HCT116 (cell line): Measurements from ENCODE around the gene TOM1L1.

Source experiments
- EZH2 ChIP-seq: fragments of 200-600 bp; sonication (generic); IDR thresholded peaks from 2 replicates; pipeline ENCODE4 v1.6.1; 2017; ENCODE audit warnings: antibody characterized with exemption, mixed run types
- FOSL1 ChIP-seq: IDR thresholded peaks from 2 replicates; pipeline ENCODE4 v1.6.1; 2012; ENCODE audit warnings: low read depth
- POLR2A ChIP-seq: IDR thresholded peaks from 2 replicates; pipeline ENCODE4 v1.7.0; 2011; ENCODE audit warnings: borderline replicate concordance; ENCODE audit not compliant: insufficient read depth, insufficient read length; ENCODE audit errors: extremely low read depth
- POLR2AphosphoS5 ChIP-seq: IDR thresholded peaks from 2 replicates; pipeline ENCODE4 v1.6.1; 2011; ENCODE audit warnings: mild to moderate bottlenecking, low read depth, low read length, moderate library complexity
- SRF ChIP-seq: IDR thresholded peaks from 2 replicates; pipeline ENCODE4 v1.6.1; 2012; ENCODE audit warnings: low read depth
- TF ChIP-seq, protein P1 (sequence below), 3 experiments: fragments of 200-600 bp in 1 of 3; sonication (generic) in 1 of 3; IDR thresholded peaks in 2 of 3; conservative IDR thresholded peaks in 1 of 3; 2 replicates each; pipeline ENCODE4 v1.5.1; 2012 to 2017; ENCODE audit warnings: low read depth in 2 of 3, low read length in 2 of 3, antibody characterized with exemption in 1 of 3, borderline replicate concordance in 1 of 3, control low read depth in 1 of 3, mild to moderate bottlenecking in 1 of 3, mixed read lengths in 1 of 3, mixed run types in 1 of 3, moderate library complexity in 1 of 3; ENCODE audit not compliant: insufficient read depth in 1 of 3

DNA sequence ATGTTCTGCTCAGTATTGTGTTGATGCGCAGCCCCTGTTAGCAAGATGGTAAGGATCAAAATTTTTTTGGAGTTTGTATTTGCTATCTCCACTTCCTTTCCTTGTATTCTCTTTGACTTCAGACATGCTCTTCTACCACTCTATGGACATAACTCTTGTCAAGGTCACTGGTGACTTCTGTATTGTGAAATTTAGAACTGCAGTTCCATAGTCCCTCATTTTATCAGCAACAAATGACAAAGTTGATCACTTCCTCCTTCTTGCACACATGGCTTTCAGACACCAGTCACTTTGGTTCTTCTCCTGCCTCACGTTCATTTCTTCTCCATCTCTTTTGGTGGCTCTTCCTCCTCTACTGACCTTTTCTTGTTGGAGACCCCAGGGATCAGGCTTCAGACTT lies 46.7 kb downstream of the TOM1L1 start:
- no peak for TF ChIP-seq POLR2AphosphoS5
- TF ChIP-seq, protein P1, sequence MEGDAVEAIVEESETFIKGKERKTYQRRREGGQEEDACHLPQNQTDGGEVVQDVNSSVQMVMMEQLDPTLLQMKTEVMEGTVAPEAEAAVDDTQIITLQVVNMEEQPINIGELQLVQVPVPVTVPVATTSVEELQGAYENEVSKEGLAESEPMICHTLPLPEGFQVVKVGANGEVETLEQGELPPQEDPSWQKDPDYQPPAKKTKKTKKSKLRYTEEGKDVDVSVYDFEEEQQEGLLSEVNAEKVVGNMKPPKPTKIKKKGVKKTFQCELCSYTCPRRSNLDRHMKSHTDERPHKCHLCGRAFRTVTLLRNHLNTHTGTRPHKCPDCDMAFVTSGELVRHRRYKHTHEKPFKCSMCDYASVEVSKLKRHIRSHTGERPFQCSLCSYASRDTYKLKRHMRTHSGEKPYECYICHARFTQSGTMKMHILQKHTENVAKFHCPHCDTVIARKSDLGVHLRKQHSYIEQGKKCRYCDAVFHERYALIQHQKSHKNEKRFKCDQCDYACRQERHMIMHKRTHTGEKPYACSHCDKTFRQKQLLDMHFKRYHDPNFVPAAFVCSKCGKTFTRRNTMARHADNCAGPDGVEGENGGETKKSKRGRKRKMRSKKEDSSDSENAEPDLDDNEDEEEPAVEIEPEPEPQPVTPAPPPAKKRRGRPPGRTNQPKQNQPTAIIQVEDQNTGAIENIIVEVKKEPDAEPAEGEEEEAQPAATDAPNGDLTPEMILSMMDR (IDR thresholded peaks at IDR 0.05 in 2 of 3, conservative IDR thresholded peaks at IDR 0.05 in 1 of 3; ENCODE audit: borderline replicate concordance in 1 of 3, insufficient read depth in 1 of 3, low read depth in 2 of 3, low read length in 2 of 3): no peak
- no peak for TF ChIP-seq POLR2A
- TF ChIP-seq SRF: no peak
- TF ChIP-seq EZH2: no peak
- TF ChIP-seq FOSL1: no peak
